HepG2 (cell line): ENCODE results near the gene CALR. TPM values are rescaled to one million over a fixed set of nuclear protein-coding genes. Genes with fewer than 3 reads are reported as not detected.

ENCODE experiments used
- ATAC-seq: fragments of 200-7000 bp; cut with Tn5 transposase; 3 replicates; pipeline ENCODE4 v1.9.1; 2020; ENCODE audit warnings: mild to moderate bottlenecking, moderate library complexity
- BruUV-seq: library from RNA; stranded (reverse); fragments of 400-500 nt; replicated peaks from 2 replicates; lab custom pipeline; 2021; lab: Mats Ljungman, UMichigan
- CTCF ChIA-PET: fragments of 300-600 bp; formaldehyde crosslinking; extraction: SDS; loops from one replicate; lab custom pipeline; 2021; ENCODE audit warnings: low total read pairs, inconsistent platforms, low intra/inter-chr PET ratio; lab: Yijun Ruan, JAX
- POLR2A ChIA-PET: fragments of 350-600 bp; sonication (Branson Sonifier 250); formaldehyde crosslinking; loops from one replicate; lab custom pipeline; 2020; ENCODE audit warnings: antibody characterized with exemption, inconsistent platforms; lab: Yijun Ruan, JAX
- DNase-seq: peaks from one replicate; pipeline ENCODE4 v3.0.0-alpha.2; 2015; ENCODE audit warnings: low spot score
- FAIRE-seq: peaks from 3 replicates; lab custom pipeline; 2011; peaks lifted over from hg19 to GRCh38; lab: Jason Lieb, UNC
- H2AFZ ChIP-seq: one replicate; pipeline ENCODE4 v1.6.1; 2011; ENCODE audit warnings: low read length, inconsistent platforms
- H3K27ac ChIP-seq: fragments of 300-600 bp; 3 replicates; pipeline ENCODE4 v1.8.0; 2011; ENCODE audit warnings: mixed run types, mild to moderate bottlenecking, mixed read lengths, low read length, inconsistent platforms; ENCODE audit not compliant: insufficient read depth; ENCODE audit errors: extremely low read length
- H3K27me3 ChIP-seq, 2 experiments: fragments of 200-600 bp in 1 of 2; 2 replicates in 1 of 2; 3 replicates in 1 of 2; pipeline versions ENCODE4 v1.6.0 to v1.8.0; 2011; ENCODE audit warnings: low read length in 2 of 2, mild to moderate bottlenecking in 2 of 2, moderate library complexity in 2 of 2, inconsistent platforms in 1 of 2; ENCODE audit not compliant: insufficient read depth in 2 of 2, control insufficient read depth in 1 of 2
- H3K36me3 ChIP-seq, 2 experiments: fragments of 200-600 bp in 1 of 2; replicated peaks in 1 of 2; 2 replicates in 1 of 2; 3 replicates in 1 of 2; pipeline versions ENCODE4 v1.5.1 to v1.8.0; 2011; ENCODE audit warnings: low read length in 2 of 2, inconsistent platforms in 1 of 2; ENCODE audit not compliant: insufficient read depth in 2 of 2, control insufficient read depth in 1 of 2
- H3K4me1 ChIP-seq: 2 replicates; pipeline ENCODE4 v1.5.1; 2012; ENCODE audit warnings: low read length, inconsistent platforms; ENCODE audit not compliant: insufficient read depth
- H3K4me2 ChIP-seq: 2 replicates; pipeline ENCODE4 v1.6.0; 2011; ENCODE audit warnings: low read depth, low read length, inconsistent platforms
- H3K4me3 ChIP-seq, 3 experiments: fragments of 200-600 bp in 1 of 3; sonication (generic), shearing (Covaris generic) in 1 of 3; replicated peaks in 1 of 3; 2 replicates each; pipeline ENCODE4 v1.5.1; 2011 to 2016; ENCODE audit warnings: low read length in 3 of 3, inconsistent platforms in 2 of 3, low read depth in 2 of 3, mild to moderate bottlenecking in 2 of 3, control low read depth in 1 of 3, mixed read lengths in 1 of 3; ENCODE audit not compliant: insufficient read depth in 1 of 3
- H3K79me2 ChIP-seq: one replicate; pipeline ENCODE4 v1.6.1; 2011; ENCODE audit warnings: low read length, inconsistent platforms; ENCODE audit not compliant: insufficient read depth
- H3K9ac ChIP-seq: 2 replicates; pipeline ENCODE4 v1.6.0; 2011; ENCODE audit warnings: mild to moderate bottlenecking, low read depth, low read length, inconsistent platforms; ENCODE audit not compliant: insufficient read depth
- H3K9me3 ChIP-seq: 2 replicates; pipeline ENCODE4 v1.5.1; 2012; ENCODE audit warnings: mild to moderate bottlenecking, low read length
- H4K20me1 ChIP-seq: 2 replicates; pipeline ENCODE4 v1.6.0; 2011; ENCODE audit warnings: inconsistent platforms, mild to moderate bottlenecking, low read length, moderate library complexity; ENCODE audit not compliant: insufficient read depth
- BHLHE40 ChIP-seq: IDR thresholded peaks from 2 replicates; pipeline ENCODE4 v1.6.1; 2011; ENCODE audit warnings: low read length, improper control_type of control experiment
- CAMTA2 ChIP-seq: sonication (generic); formaldehyde crosslinking; IDR thresholded peaks from 2 replicates; pipeline ENCODE4 v1.4.0; 2020; ENCODE audit warnings: mild to moderate bottlenecking, missing genetic modification reagents, borderline replicate concordance
- ETV5 ChIP-seq: IDR thresholded peaks from 2 replicates; pipeline ENCODE4 v1.6.1; 2018; ENCODE audit warnings: missing biosample characterization, missing genetic modification reagents, inconsistent platforms, borderline replicate concordance
- GATAD2A ChIP-seq: IDR thresholded peaks from 2 replicates; pipeline ENCODE4 v1.6.1; 2016
- PTBP1 ChIP-seq: fragments of 200-400 bp; formaldehyde crosslinking; IDR thresholded peaks from 2 replicates; pipeline ENCODE4 v1.6.1; 2018; ENCODE audit warnings: low read length, low read depth; ENCODE audit not compliant: poor library complexity, severe bottlenecking
- RAD21 ChIP-seq: fragments of 450-650 bp; formaldehyde crosslinking; IDR thresholded peaks from 2 replicates; pipeline ENCODE4 v1.5.0; 2020; ENCODE audit warnings: mild to moderate bottlenecking
- SALL2 ChIP-seq: sonication (generic); formaldehyde crosslinking; IDR thresholded peaks from 2 replicates; pipeline ENCODE4 v1.8.1; 2023; ENCODE audit warnings: mild to moderate bottlenecking, missing genetic modification reagents, inconsistent platforms
- SMARCE1 ChIP-seq: fragments of 450-650 bp; IDR thresholded peaks from 2 replicates; pipeline ENCODE4 v1.6.1; 2017; ENCODE audit warnings: borderline replicate concordance
- SNAI1 ChIP-seq: sonication (generic); formaldehyde crosslinking; IDR thresholded peaks from 2 replicates; pipeline ENCODE4 v1.5.0; 2020; ENCODE audit warnings: mild to moderate bottlenecking, missing genetic modification reagents, borderline replicate concordance
- SPEN ChIP-seq: sonication (generic); formaldehyde crosslinking; IDR thresholded peaks from 2 replicates; pipeline ENCODE4 v1.5.1; 2020; ENCODE audit warnings: low read depth, mild to moderate bottlenecking, missing genetic modification reagents
- ZBTB8A ChIP-seq: sonication (generic); formaldehyde crosslinking; IDR thresholded peaks from 2 replicates; pipeline ENCODE4 v1.4.0; 2020; ENCODE audit warnings: mild to moderate bottlenecking, low read depth, missing genetic modification reagents, borderline replicate concordance
- ZNF333 ChIP-seq: sonication (generic); formaldehyde crosslinking; IDR thresholded peaks from 2 replicates; pipeline ENCODE4 v1.4.0; 2020; ENCODE audit warnings: mild to moderate bottlenecking, missing genetic modification reagents, borderline replicate concordance
- WGBS: methylation state at CpG from one replicate; pipeline ENCODE4 v1.1.6; 2017; ENCODE audit warnings: low lambda C conversion rate; 5-methylcytosine and 5-hydroxymethylcytosine counted together
- in situ Hi-C: cut with HindIII; loops from 2 replicates; pipeline ENCODE4 v1.10.0; 2017; ENCODE audit warnings: low pct_unique_long_range_greater_than_20kb; ENCODE audit not compliant: extremely low pct_ligation_motif_present
- intact Hi-C: fragments of 100-400 bp; cut with micrococcal nuclease; formaldehyde crosslinking; loops from one replicate; pipeline ENCODE4 v1.10.0; 2022; ENCODE audit not compliant: unreplicated experiment
- polyA plus RNA-seq, 8 experiments: library from polyadenylated mRNA; depleted of rRNA in 3 of 8; stranded (reverse) in 7 of 8; unstranded in 1 of 8; fragments of >200 nt; fragmentation: Illumina TruSeq in 4 of 8; extraction: Trizol in 4 of 8; gene quantifications; 2 replicates each; pipeline versions ENCODE4 v1.2.1 to v1.2.3, GENCODE V29; 2011 to 2016; ENCODE audit warnings: low read depth in 4 of 8, missing spikeins in 1 of 8, mixed read lengths in 1 of 8; ENCODE audit not compliant: insufficient read depth in 1 of 8
- total RNA-seq, 5 experiments: library from RNA; depleted of rRNA; stranded (reverse); fragments of >200 nt; fragmentation: Illumina TruSeq; extraction: Trizol; gene quantifications; 2 replicates each; pipeline ENCODE4 v1.2.3, GENCODE V29; 2016; ENCODE audit warnings: low read depth in 1 of 5
- TF ChIP-seq, protein P1 (sequence below): sonication (generic); formaldehyde crosslinking; conservative IDR thresholded peaks from 2 replicates; pipeline ENCODE4 v1.8.0; 2022; ENCODE audit warnings: mild to moderate bottlenecking, moderate library complexity, missing genetic modification reagents
- TF ChIP-seq, protein P2 (sequence below): sonication (generic); formaldehyde crosslinking; IDR thresholded peaks from 2 replicates; pipeline ENCODE4 v1.8.0; 2022; ENCODE audit warnings: mild to moderate bottlenecking, missing genetic modification reagents, borderline replicate concordance
- TF ChIP-seq, protein P3 (sequence below), 2 experiments: sonication (generic) in 1 of 2; formaldehyde crosslinking in 1 of 2; IDR thresholded peaks; 2 replicates each; pipeline versions ENCODE4 v1.4.0 to v1.6.1; 2018 to 2020; ENCODE audit warnings: missing genetic modification reagents in 2 of 2, borderline replicate concordance in 1 of 2, low read depth in 1 of 2, mild to moderate bottlenecking in 1 of 2, missing biosample characterization in 1 of 2
- TF ChIP-seq, protein P4 (sequence below): sonication (generic); formaldehyde crosslinking; IDR thresholded peaks from 2 replicates; pipeline ENCODE4 v1.5.0; 2020; ENCODE audit warnings: missing genetic modification reagents, mild to moderate bottlenecking, borderline replicate concordance

CALR gene
- total and polyA plus RNA-seq, 2 of the 13 experiments (the other 11 are each of a cell fraction or from before 2014, with no cell fraction given), result 898 to 934 TPM

DNA sequence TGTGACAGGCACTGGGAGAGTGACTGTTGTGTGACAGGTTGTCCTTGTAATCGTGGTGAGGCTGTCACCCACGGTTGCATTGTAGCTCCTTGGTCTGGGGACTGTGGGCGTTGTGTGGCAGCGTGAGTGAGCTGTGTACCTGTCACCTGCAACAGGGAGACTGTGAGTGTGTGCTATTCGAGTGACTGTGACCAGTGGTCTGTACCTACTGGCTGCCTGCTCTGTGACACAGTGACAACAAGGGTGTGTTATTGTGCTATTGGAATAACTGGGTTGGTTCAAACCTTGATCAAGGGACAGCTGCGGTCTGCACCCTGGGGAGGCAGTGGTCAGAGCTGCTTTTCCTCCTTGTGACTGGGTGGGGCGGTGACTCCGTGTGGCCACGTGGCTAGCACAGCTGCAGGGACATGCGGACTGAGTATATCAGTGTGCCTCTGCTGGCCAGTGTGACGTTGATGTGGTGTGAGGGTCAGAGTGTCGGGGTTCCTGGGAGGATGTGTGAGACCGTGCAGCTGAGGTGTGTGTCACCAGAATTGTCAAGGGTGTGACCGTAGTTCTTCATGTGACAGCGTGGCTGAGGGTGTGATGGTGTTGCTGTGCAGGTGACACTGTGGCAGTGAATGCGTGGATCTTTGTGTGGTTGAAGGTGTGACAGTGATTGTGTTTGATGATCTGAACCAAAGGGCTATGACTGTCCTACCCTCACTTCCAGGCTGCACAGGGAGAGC lies 46.8 kb downstream of the CALR start:
- Histone ChIP-seq H3K4me3 (peak overlapping the region; percentile 21 to 76 (median 33); a peak in 5 of 6 replicates), H3K4me1 (peaks cover 60% of the 10 kb centered on the region), H3K27me3 (peaks cover 0 to 5% of the 10 kb centered on the region in 2 experiments; a peak in 1 of 5 replicates), H2AFZ (peak overlapping the region; percentile 15), H3K36me3 (no peaks in the 10 kb centered on the region), H3K27ac (peak overlapping the region; percentile 80), H4K20me1 (no peaks in the 10 kb centered on the region), H3K4me2 (peak overlapping the region; percentile 98), H3K79me2 (no peaks in the 10 kb centered on the region), H3K9ac (peak overlapping the region; percentile 55), H3K9me3 (no peaks in the 10 kb centered on the region)
- DNase-seq (peak; percentile 75), ATAC-seq (peak; percentile 81), FAIRE-seq (peak; percentile 81)
- POLR2A ChIA-PET, result interaction anchor here (0.8 to 3.6 kb wide), 18 partner anchors 11 to 196 kb away, joined by 3 to 66 read pairs (median 6); partner anchors contain the start of gene NACC1
- in situ Hi-C loops (loop anchor here (5.0 kb wide), 2 partner anchors 37 to 77 kb away; no protein-coding TSS in a partner anchor), intact Hi-C loops (loop anchor here (1.0 to 2.0 kb wide), 2 partner anchors 48 to 76 kb away; no protein-coding TSS in a partner anchor)
- CTCF ChIA-PET, result interaction anchor here (0.8 to 3.8 kb wide), 5 partner anchors 45 to 103 kb away, joined by 3 to 29 read pairs (median 3); no protein-coding TSS in a partner anchor
- BruUV-seq, result no TSS peak
- WGBS, result 1% methylated on average over 8 of the region's 16 CpGs
- TF ChIP-seq ZBTB8A (no peak), CAMTA2 (no peak), SALL2 (0 out of 2 replicates have a peak, but pooled peaks have one; percentile 22), SPEN (CRISPR knock-in tag) (0 out of 2 replicates have a peak, but pooled peaks have one; percentile 14), RAD21 (no peak), SNAI1 (CRISPR knock-in tag) (no peak), GATAD2A (CRISPR knock-in tag) (no peak), SMARCE1 (no peak), PTBP1 (no peak), ZNF333 (CRISPR knock-in tag) (no peak), BHLHE40 (peak; percentile 54; the same call in 1 of the 2 replicates), ETV5 (CRISPR knock-in tag) (no peak)
- TF ChIP-seq, protein P1, sequence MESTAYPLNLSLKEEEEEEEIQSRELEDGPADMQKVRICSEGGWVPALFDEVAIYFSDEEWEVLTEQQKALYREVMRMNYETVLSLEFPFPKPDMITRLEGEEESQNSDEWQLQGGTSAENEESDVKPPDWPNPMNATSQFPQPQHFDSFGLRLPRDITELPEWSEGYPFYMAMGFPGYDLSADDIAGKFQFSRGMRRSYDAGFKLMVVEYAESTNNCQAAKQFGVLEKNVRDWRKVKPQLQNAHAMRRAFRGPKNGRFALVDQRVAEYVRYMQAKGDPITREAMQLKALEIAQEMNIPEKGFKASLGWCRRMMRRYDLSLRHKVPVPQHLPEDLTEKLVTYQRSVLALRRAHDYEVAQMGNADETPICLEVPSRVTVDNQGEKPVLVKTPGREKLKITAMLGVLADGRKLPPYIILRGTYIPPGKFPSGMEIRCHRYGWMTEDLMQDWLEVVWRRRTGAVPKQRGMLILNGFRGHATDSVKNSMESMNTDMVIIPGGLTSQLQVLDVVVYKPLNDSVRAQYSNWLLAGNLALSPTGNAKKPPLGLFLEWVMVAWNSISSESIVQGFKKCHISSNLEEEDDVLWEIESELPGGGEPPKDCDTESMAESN (CRISPR knock-in tag), result peak; percentile 46; the same call in 1 of the 2 replicates
- TF ChIP-seq, protein P2, sequence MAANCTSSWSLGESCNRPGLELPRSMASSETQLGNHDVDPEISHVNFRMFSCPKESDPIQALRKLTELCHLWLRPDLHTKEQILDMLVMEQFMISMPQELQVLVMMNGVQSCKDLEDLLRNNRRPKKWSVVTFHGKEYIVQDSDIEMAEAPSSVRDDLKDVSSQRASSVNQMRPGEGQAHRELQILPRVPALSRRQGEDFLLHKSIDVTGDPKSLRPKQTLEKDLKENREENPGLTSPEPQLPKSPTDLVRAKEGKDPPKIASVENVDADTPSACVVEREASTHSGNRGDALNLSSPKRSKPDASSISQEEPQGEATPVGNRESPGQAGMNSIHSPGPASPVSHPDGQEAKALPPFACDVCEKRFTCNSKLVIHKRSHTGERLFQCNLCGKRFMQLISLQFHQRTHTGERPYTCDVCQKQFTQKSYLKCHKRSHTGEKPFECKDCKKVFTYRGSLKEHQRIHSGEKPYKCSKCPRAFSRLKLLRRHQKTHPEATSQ, result no peak
- TF ChIP-seq, protein P3, sequence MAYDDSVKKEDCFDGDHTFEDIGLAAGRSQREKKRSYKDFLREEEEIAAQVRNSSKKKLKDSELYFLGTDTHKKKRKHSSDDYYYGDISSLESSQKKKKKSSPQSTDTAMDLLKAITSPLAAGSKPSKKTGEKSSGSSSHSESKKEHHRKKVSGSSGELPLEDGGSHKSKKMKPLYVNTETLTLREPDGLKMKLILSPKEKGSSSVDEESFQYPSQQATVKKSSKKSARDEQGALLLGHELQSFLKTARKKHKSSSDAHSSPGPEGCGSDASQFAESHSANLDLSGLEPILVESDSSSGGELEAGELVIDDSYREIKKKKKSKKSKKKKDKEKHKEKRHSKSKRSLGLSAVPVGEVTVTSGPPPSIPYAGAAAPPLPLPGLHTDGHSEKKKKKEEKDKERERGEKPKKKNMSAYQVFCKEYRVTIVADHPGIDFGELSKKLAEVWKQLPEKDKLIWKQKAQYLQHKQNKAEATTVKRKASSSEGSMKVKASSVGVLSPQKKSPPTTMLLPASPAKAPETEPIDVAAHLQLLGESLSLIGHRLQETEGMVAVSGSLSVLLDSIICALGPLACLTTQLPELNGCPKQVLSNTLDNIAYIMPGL (CRISPR knock-in tag; IDR thresholded peaks at IDR 0.05; ENCODE audit: borderline replicate concordance in 1 of 2, low read depth in 1 of 2), result peak in 1 of 2 experiments; percentile 51; a peak in 1 of 4 replicates
- TF ChIP-seq, protein P4, sequence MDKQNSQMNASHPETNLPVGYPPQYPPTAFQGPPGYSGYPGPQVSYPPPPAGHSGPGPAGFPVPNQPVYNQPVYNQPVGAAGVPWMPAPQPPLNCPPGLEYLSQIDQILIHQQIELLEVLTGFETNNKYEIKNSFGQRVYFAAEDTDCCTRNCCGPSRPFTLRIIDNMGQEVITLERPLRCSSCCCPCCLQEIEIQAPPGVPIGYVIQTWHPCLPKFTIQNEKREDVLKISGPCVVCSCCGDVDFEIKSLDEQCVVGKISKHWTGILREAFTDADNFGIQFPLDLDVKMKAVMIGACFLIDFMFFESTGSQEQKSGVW (CRISPR knock-in tag), result no peak
